HEK293 (cell line): ENCODE results near the gene NIP7.
A peak's percentile ranks its signal among the peaks of the same experiment; 100 is the strongest.

ENCODE experiments used
- GLI2 ChIP-seq: fragments of 450-650 bp; formaldehyde crosslinking; IDR thresholded peaks from 2 replicates; pipeline ENCODE4; 2017; ENCODE audit warnings: missing biosample characterization, missing genetic modification characterization, low read depth, borderline replicate concordance
- SALL2 ChIP-seq: fragments of 450-650 bp; formaldehyde crosslinking; IDR thresholded peaks from 2 replicates; pipeline ENCODE4 v1.5.0; 2017; ENCODE audit warnings: missing biosample characterization, mild to moderate bottlenecking, missing genetic modification characterization, borderline replicate concordance
- SCRT1 ChIP-seq: fragments of 450-650 bp; formaldehyde crosslinking; IDR thresholded peaks from 2 replicates; pipeline ENCODE4 v1.5.1; 2016; ENCODE audit warnings: missing biosample characterization, missing genetic modification characterization, borderline replicate concordance
- SCRT2 ChIP-seq: fragments of 450-650 bp; formaldehyde crosslinking; IDR thresholded peaks from 2 replicates; pipeline ENCODE4 v1.5.1; 2016; ENCODE audit warnings: missing biosample characterization, missing genetic modification characterization
- TRIM28 ChIP-seq: IDR thresholded peaks from 2 replicates; pipeline ENCODE4 v1.6.1; 2011; ENCODE audit warnings: low read length, control low read depth, borderline replicate concordance
- WT1 ChIP-seq: fragments of 450-650 bp; formaldehyde crosslinking; IDR thresholded peaks from 2 replicates; pipeline ENCODE4 v1.5.1; 2016; ENCODE audit warnings: missing biosample characterization, missing genetic modification characterization
- ZBTB21 ChIP-seq: fragments of 450-650 bp; formaldehyde crosslinking; IDR thresholded peaks from 2 replicates; pipeline ENCODE4 v1.5.1; 2017; ENCODE audit warnings: missing biosample characterization, missing genetic modification characterization
- ZBTB7A ChIP-seq: fragments of 450-650 bp; formaldehyde crosslinking; IDR thresholded peaks from 2 replicates; pipeline ENCODE4 v1.5.1; 2016; ENCODE audit warnings: low read depth, missing biosample characterization, missing genetic modification characterization
- ZBTB8A ChIP-seq: fragments of 450-650 bp; formaldehyde crosslinking; IDR thresholded peaks from 2 replicates; pipeline ENCODE4 v1.5.1; 2016; ENCODE audit warnings: missing biosample characterization, missing genetic modification characterization
- ZFHX2 ChIP-seq: fragments of 450-650 bp; formaldehyde crosslinking; conservative IDR thresholded peaks from 2 replicates; pipeline ENCODE4 v1.5.1; 2016; ENCODE audit warnings: missing biosample characterization, missing genetic modification characterization
- ZNF10 ChIP-seq: fragments of 450-650 bp; formaldehyde crosslinking; IDR thresholded peaks from 2 replicates; pipeline ENCODE4 v1.5.1; 2017; ENCODE audit warnings: missing biosample characterization, missing genetic modification characterization
- ZNF112 ChIP-seq: fragments of 450-650 bp; formaldehyde crosslinking; IDR thresholded peaks from 2 replicates; pipeline ENCODE4 v1.5.0; 2017; ENCODE audit warnings: missing biosample characterization, missing genetic modification characterization
- ZNF138 ChIP-seq: fragments of 450-650 bp; formaldehyde crosslinking; IDR thresholded peaks from 2 replicates; pipeline ENCODE4 v1.5.1; 2016; ENCODE audit warnings: missing biosample characterization, missing genetic modification characterization, borderline replicate concordance
- ZNF19 ChIP-seq: fragments of 450-650 bp; formaldehyde crosslinking; IDR thresholded peaks from 2 replicates; pipeline ENCODE4; 2016; ENCODE audit warnings: missing biosample characterization, missing genetic modification characterization, low read depth
- ZNF239 ChIP-seq: fragments of 450-650 bp; formaldehyde crosslinking; IDR thresholded peaks from 2 replicates; pipeline ENCODE4 v1.5.1; 2016; ENCODE audit warnings: missing biosample characterization, missing genetic modification characterization
- ZNF280D ChIP-seq: fragments of 450-650 bp; formaldehyde crosslinking; IDR thresholded peaks from 2 replicates; pipeline ENCODE4 v1.5.1; 2016; ENCODE audit warnings: missing biosample characterization, missing genetic modification characterization
- ZNF366 ChIP-seq: fragments of 450-650 bp; formaldehyde crosslinking; conservative IDR thresholded peaks from 2 replicates; pipeline ENCODE4 v1.5.1; 2016; ENCODE audit warnings: missing biosample characterization, missing genetic modification characterization
- ZNF398 ChIP-seq: fragments of 450-650 bp; formaldehyde crosslinking; IDR thresholded peaks from 2 replicates; pipeline ENCODE4 v1.5.1; 2017; ENCODE audit warnings: missing biosample characterization, missing genetic modification characterization
- ZNF404 ChIP-seq: fragments of 450-650 bp; formaldehyde crosslinking; IDR thresholded peaks from 2 replicates; pipeline ENCODE4 v1.5.1; 2017; ENCODE audit warnings: missing biosample characterization, missing genetic modification characterization
- ZNF629 ChIP-seq: fragments of 450-650 bp; formaldehyde crosslinking; IDR thresholded peaks from 2 replicates; pipeline ENCODE4 v1.5.1; 2017; ENCODE audit warnings: missing biosample characterization, missing genetic modification characterization
- ZNF660 ChIP-seq: fragments of 450-650 bp; IDR thresholded peaks from 2 replicates; pipeline ENCODE4 v1.5.1; 2018; ENCODE audit warnings: missing biosample characterization, mild to moderate bottlenecking, missing genetic modification characterization
- ZNF670 ChIP-seq: fragments of 450-650 bp; formaldehyde crosslinking; IDR thresholded peaks from 2 replicates; pipeline ENCODE4 v1.5.1; 2016; ENCODE audit warnings: missing biosample characterization, missing genetic modification characterization, low read depth
- ZSCAN4 ChIP-seq: fragments of 450-650 bp; formaldehyde crosslinking; IDR thresholded peaks from 2 replicates; pipeline ENCODE4 v1.5.1; 2017; ENCODE audit warnings: missing biosample characterization, missing genetic modification characterization

NIP7 gene

GRCh38 chr16:69310653-69311532, 28.7 kb upstream of the NIP7 start, which contains the start of gene VPS4A (continued):
- no peak for TF ChIP-seq ZNF280D
- no peak for TF ChIP-seq ZNF398 (tag by site-specific recombination)
- peak; percentile 96 for TF ChIP-seq ZNF660 (tag by site-specific recombination)
- no peak for TF ChIP-seq ZNF366 (tag by site-specific recombination)
- no peak for TF ChIP-seq ZNF138 (tag by site-specific recombination)
- TF ChIP-seq ZNF629, result no peak
- TF ChIP-seq ZNF670, result no peak
- TF ChIP-seq GLI2 (tag by site-specific recombination), result no peak
- TF ChIP-seq SCRT1 (tag by site-specific recombination), result no peak
- peak; percentile 99 for TF ChIP-seq ZNF239 (tag by site-specific recombination)
- TF ChIP-seq ZBTB21 (tag by site-specific recombination), result no peak
- TF ChIP-seq SALL2 (tag by site-specific recombination), result no peak
- no peak for TF ChIP-seq ZNF19 (tag by site-specific recombination)
- no peak for TF ChIP-seq TRIM28
- TF ChIP-seq ZBTB7A (tag by site-specific recombination), result no peak
- TF ChIP-seq ZNF10 (tag by site-specific recombination), result no peak
- TF ChIP-seq ZBTB8A, result peak; percentile 87
- TF ChIP-seq WT1 (tag by site-specific recombination), result no peak
- no peak for TF ChIP-seq ZNF404 (tag by site-specific recombination)
- no peak for TF ChIP-seq ZSCAN4 (tag by site-specific recombination)
- no peak; the same call in 1 of the 2 replicates for TF ChIP-seq ZFHX2 (tag by site-specific recombination)
- TF ChIP-seq ZNF112, result no peak
- no peak for TF ChIP-seq SCRT2 (tag by site-specific recombination)
